ENCODE measurements around the gene L3MBTL4. TPM values are rescaled to one million over a fixed set of nuclear protein-coding genes. Genes with fewer than 3 reads are reported as not detected.

Gene L3MBTL4
- total RNA-seq, 4 donors from 2014 or later = 6.0 to 14.8 (median 10.0) TPM

- TF ChIP-seq, protein P1, sequence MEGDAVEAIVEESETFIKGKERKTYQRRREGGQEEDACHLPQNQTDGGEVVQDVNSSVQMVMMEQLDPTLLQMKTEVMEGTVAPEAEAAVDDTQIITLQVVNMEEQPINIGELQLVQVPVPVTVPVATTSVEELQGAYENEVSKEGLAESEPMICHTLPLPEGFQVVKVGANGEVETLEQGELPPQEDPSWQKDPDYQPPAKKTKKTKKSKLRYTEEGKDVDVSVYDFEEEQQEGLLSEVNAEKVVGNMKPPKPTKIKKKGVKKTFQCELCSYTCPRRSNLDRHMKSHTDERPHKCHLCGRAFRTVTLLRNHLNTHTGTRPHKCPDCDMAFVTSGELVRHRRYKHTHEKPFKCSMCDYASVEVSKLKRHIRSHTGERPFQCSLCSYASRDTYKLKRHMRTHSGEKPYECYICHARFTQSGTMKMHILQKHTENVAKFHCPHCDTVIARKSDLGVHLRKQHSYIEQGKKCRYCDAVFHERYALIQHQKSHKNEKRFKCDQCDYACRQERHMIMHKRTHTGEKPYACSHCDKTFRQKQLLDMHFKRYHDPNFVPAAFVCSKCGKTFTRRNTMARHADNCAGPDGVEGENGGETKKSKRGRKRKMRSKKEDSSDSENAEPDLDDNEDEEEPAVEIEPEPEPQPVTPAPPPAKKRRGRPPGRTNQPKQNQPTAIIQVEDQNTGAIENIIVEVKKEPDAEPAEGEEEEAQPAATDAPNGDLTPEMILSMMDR (IDR thresholded peaks at IDR 0.05; ENCODE audit: low read depth) = no peak
These were observed 294.9 kb downstream of the L3MBTL4 start for GRCh38 chr18:6119761-6120160.

DNA sequence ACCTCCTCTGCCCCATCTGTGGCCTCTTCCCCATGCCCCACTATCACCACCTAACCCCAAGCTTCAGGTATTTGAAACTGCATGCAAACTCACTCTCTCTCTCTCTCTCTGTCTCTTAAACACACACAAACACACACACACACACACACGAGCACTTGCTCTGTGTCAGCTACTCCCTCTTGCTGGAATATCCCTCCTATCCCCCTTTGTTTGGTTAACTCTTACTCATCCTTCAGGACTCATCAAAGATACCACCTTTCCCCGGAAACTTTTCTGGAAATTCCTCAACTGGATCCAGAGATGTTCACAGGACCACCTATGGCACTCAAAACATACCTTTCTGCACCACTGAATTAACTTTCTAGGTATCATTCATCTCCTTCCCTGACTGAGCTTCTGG, 296.6 kb downstream of the L3MBTL4 start:
- TF ChIP-seq, protein P1 (IDR thresholded peaks at IDR 0.05; ENCODE audit: low read depth) = no peak

- TF ChIP-seq, protein P1 (IDR thresholded peaks at IDR 0.05; ENCODE audit: low read depth) = no peak
These were observed 299.0 kb downstream of the L3MBTL4 start for GRCh38 chr18:6115710-6116109.

DNA sequence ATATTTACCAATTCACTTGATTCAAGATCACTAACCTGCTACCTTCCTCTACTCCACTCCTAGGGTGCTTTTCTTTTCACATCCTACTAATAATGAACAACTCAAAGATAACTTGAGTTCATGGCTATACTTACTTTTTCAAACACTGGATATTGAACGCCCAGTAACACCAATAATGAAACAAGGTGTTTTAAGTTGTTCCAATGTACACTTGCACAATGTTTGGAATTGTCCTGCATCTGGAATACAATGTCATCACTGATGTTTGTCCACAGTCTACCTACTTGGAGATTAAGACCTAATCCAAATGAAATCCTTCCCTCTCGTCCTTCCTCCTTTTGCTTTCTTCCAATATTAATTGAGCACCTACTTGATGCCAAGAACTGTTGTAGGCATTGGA, 301.1 kb downstream of the L3MBTL4 start:
- TF ChIP-seq, protein P1 (IDR thresholded peaks at IDR 0.05; ENCODE audit: low read depth) = no peak

DNA sequence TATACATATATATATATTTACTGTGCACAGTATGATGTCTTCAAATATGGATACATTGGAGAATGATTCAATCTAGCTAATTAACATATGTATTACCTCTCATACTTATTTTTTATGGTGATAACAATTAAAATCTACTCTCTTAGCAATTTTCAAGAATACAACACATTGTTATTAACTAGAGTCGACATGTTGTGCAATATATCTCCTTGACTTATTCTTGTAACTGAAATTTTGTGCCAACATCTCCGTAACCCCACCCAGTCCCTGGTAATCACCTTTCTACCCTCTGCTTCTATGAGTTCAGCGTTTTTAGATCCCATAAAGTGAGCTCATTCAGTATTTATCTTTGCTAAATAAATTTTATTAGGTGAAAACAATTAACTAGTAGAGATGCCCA, 303.0 kb downstream of the L3MBTL4 start:
- TF ChIP-seq, protein P1 (IDR thresholded peaks at IDR 0.05; ENCODE audit: low read depth) = no peak

DNA sequence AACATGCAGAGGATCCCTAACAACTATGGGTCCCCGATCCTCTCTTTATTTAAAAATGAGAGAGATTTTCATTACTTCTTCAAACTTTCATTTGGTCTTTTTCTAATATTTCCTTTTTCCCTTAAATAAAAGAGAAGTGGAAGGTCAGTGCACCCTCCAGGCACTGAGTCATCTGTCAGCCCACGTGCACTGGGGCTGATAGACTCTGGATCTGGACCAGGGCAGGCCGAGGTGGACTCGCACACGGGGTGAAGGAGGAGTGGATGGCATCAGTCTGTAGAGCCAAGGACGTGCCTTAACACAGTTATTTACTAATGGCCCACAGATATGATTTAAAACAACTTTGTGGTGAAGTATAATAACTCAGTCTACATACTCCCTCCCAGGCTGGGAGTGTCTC, 305.0 kb downstream of the L3MBTL4 start:
- TF ChIP-seq, protein P1 (IDR thresholded peaks at IDR 0.05; ENCODE audit: low read depth) = no peak

GRCh38 chr18:6107794-6108193, 306.9 kb downstream of the L3MBTL4 start:
- TF ChIP-seq, protein P1 (IDR thresholded peaks at IDR 0.05; ENCODE audit: low read depth) = no peak

Measured in subcutaneous adipose tissue (tissue), 4 donors.